GM15510 (cell line): ENCODE results near the gene UQCRHL.

Experiments
- POLR2A ChIP-seq: IDR thresholded peaks from 3 replicates; pipeline ENCODE4 v1.6.1; 2011; ENCODE audit warnings: borderline replicate concordance; ENCODE audit not compliant: insufficient read length; ENCODE audit errors: extremely low read depth

Gene UQCRHL

DNA sequence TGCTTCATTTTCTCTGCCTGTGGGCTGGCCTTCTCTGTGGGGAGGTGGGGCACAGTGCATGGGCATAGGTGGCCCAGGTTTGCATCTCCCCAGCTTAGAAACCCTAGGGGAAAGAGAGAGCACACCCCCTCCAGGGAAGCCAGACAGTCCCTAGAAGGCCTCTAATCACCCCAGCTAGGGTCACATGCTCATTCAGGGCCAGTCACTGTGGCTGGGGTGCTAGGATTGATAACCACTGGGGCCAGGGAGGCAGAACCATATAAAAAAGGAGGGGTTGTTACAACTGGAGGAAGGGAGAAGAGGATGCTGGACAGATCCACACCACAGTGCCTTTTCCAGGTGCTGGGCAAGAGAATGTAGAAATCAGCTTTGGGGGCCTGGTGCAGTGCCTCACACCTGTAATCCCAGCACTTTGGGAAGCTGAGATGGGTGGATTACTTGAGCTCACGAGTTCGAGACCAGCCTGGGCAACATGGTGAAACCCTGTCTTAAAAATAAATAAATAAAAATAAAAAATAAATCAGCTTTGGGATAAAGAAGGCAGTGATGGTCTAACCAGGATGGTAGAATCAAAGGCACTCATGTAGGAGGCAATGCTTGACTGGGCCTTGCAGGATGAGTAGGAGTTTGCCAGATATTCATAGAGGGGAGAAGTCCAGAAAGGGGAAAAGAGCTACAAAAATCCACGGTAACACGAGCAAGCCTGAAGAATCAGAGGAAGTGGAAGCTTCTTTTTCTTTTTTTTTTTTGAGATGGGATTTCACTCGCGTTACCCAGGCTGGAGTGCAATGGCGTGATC, 29.3 kb downstream of the UQCRHL start:
- no peak for TF ChIP-seq POLR2A

GRCh38 chr1:15775706-15776105, 31.7 kb downstream of the UQCRHL start:
- no peak for TF ChIP-seq POLR2A

GRCh38 chr1:15771836-15772515, 35.5 kb downstream of the UQCRHL start:
- no peak for TF ChIP-seq POLR2A

DNA sequence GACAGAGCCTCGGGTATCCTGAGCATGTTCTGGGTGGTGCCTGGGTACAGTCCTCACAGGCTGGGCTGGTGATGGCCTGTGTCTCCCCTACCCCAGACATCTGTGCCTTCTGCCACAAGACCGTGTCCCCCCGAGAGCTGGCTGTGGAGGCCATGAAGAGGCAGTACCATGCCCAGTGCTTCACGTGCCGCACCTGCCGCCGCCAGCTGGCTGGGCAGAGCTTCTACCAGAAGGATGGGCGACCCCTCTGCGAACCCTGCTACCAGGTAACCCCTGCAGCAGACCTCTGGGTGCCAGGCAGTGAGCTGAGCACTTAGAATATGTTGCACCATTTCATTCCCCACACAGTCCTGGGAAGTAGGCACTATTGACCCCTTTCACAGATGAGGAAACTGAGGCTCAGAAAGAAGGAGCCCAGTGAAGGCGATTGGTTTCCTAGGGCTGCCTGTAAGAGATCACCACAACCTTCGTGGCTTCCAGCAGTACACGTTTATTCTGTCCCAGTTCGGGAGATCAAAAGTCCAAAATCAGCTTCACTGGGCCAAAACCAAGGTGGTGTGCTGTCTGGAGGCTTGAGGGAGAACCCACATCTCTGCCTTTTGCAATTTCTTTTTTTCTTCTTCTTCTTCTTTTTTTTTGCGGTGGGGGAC, 37.0 kb downstream of the UQCRHL start:
- TF ChIP-seq POLR2A = no peak

DNA sequence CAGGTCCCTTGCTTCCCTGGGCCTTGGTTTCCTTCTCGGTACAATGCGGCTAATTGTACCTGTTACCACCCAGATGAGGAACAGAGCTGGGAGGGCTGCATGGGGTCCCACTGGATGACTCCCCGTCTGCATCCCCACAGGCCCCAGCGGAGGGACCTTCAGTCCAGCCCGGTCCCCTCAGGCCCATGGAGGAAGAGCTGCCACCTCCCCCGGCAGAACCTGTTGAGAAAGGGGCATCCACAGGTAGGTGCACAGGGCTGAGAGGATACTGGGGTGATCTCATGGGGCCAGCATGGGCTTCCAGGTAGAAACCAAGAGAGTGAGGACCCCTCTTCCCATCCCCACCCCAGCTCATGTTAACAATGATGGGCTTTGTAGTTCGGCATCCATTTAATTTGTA, 39.1 kb downstream of the UQCRHL start:
- no peak for TF ChIP-seq POLR2A

GRCh38 chr1:15767941-15768340, 39.5 kb downstream of the UQCRHL start:
- no peak for TF ChIP-seq POLR2A

GRCh38 chr1:15765495-15766194, 41.8 kb downstream of the UQCRHL start:
- TF ChIP-seq POLR2A = no peak

DNA sequence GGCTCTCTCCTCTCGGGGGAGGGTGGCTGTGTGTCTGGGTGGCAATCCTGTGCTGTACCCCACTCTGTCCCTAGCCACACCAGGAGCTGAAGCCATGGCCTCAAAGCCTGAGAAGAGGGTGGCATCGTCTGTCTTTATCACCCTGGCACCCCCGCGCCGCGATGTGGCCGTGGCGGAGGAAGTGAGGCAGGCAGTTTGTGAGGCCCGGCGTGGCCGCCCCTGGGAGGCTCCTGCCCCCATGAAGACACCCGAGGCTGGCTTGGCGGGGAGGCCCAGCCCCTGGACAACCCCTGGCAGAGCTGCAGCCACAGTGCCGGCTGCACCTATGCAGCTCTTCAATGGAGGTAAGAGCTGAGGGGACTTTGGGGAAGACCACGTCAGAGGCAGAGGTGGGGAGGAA, 42.6 kb downstream of the UQCRHL start:
- TF ChIP-seq POLR2A = no peak

DNA sequence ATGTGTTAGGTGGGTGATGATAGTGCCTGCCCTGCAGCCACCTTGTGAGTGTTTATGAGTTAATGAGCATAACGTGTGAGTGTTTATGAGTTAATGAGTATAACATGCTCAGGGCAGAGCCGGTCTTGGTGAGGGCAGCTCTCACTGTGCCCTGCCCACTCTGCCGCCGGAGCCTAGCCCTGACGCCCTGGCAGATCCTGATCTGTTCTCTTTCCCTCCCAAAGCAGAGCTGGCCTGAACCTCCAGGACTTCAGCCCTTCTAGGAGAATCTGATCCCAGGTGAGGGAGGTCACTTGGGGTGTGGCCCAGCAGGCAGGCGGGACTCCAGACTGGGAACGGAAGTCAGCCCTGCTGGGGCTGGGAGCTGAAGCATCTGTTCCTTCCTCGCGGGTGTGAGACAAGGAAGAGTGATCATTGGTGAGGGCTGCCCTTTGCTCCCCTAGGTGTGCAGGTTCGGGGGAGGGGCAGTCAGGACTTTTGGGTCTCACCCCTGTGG, 43.1 kb downstream of the UQCRHL start:
- TF ChIP-seq POLR2A = no peak

- no peak for TF ChIP-seq POLR2A
Measured at GRCh38 chr1:15762546-15762945, 44.9 kb downstream of the UQCRHL start.

- no peak for TF ChIP-seq POLR2A
Measured at GRCh38 chr1:15761366-15762128, 45.9 kb downstream of the UQCRHL start.

DNA sequence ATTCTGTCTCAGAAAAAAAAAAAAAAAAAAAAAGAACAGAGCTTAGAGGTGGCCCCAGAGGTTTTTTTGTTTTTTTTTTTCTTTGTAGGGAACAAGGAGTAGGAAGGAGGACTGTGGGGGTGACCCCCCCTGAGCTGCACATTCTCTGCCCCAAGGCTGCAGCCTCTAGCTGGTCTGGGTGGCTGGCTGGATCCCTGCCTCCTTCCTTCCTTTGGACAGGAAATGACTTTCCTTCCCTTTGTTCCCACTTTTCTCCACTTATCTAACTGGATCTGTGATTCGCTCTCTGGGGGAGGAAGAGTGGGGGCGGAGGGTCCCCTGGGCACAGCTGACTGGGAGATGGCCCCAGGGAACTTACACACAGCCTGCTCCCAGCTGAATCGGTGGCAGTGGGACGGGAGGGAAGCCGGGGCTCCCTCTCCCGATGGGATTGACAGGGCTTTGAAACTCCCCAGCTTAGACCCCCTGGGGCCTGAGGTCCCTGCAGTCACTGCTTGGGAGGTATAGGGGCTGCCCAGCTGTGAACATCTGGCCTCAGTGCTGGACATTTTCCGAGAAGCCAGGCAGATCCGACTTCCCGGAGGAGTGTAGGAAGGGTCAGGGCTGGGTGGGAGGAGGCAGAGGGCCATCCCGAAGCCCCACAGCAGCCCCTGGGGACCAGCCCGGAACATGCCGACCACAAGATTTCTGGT, 46.8 kb downstream of the UQCRHL start:
- no peak for TF ChIP-seq POLR2A

DNA sequence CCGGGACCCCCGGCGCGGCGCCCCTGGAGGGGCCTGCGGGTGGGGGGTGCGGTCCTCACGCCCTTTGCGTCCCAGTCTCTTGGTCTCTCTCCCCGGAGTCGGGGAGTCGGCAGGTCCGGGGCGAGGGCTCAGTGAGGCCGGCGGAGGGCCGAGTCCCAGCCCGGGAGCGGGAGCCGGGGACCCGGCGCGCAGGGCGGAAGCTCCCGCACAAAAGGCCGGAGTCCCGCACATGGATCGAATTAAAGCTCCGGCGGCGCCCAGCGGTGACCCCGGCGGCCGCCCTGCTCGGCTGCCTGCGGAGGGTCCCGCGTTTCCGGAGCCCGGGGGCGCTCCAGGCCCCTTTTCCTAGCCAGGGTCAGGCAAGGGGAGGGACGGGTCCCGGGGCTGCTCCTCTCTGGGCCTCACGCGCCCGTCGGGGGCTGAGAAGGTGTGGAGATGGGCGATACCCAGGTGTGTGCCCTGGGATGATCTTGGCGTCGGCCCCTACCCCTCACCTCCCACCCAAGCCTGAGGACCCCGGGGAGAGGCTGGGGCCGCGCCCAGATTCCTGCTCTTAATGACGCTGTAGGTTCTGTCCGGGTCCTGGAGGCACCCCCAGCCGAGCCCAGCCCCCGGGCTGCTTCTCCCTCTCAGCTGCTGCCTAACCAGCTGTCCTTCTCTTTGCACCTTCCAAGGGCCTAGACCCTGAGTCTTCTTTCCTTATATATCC, 48.3 kb downstream of the UQCRHL start:
- TF ChIP-seq POLR2A = no peak
